Hepatocyte (in vitro differentiated cells): ENCODE measurements around the gene P4HA1. TPM values are rescaled to one million over a fixed set of nuclear protein-coding genes. Genes with fewer than 3 reads are reported as not detected.
A peak's percentile ranks its signal among the peaks of the same experiment; 100 is the strongest.

Experiments used
- DNase-seq: peaks from one replicate; pipeline ENCODE4 v3.0.0-alpha.2; 2016; ENCODE audit warnings: low spot score
- H2AFZ ChIP-seq: fragments of 200-600 bp; sonication (generic); 2 replicates; pipeline ENCODE4 v1.6.0; 2016; ENCODE audit warnings: antibody characterized with exemption, mild to moderate bottlenecking
- H3K27ac ChIP-seq: fragments of 200-600 bp; sonication (generic); 2 replicates; pipeline ENCODE4 v1.5.1; 2016; ENCODE audit warnings: mild to moderate bottlenecking
- H3K27me3 ChIP-seq: fragments of 200-600 bp; sonication (generic); 2 replicates; pipeline ENCODE4 v1.6.1; 2016
- H3K36me3 ChIP-seq: fragments of 200-600 bp; sonication (generic); replicated peaks from 2 replicates; pipeline ENCODE4 v1.5.1; 2016; ENCODE audit warnings: low read depth; ENCODE audit not compliant: insufficient read depth
- H3K4me1 ChIP-seq: fragments of 200-600 bp; sonication (generic); 2 replicates; pipeline ENCODE4 v1.5.1; 2016; ENCODE audit warnings: mild to moderate bottlenecking, moderate library complexity; ENCODE audit not compliant: insufficient read depth
- H3K4me2 ChIP-seq: fragments of 200-600 bp; sonication (generic); 2 replicates; pipeline ENCODE4 v1.6.0; 2016
- H3K4me3 ChIP-seq: fragments of 200-600 bp; sonication (generic); 2 replicates; pipeline ENCODE4 v1.5.1; 2016; ENCODE audit warnings: mild to moderate bottlenecking
- H3K79me2 ChIP-seq: fragments of 200-600 bp; sonication (generic); 2 replicates; pipeline ENCODE4 v1.6.0; 2017; ENCODE audit warnings: mild to moderate bottlenecking
- H3K9me2 ChIP-seq: fragments of 200-600 bp; sonication (generic); replicated peaks from 2 replicates; pipeline ENCODE4 v1.6.0; 2017; ENCODE audit warnings: mild to moderate bottlenecking; ENCODE audit not compliant: insufficient read depth
- H3K9me3 ChIP-seq: fragments of 200-600 bp; sonication (generic); 2 replicates; pipeline ENCODE4 v1.5.1; 2016; ENCODE audit warnings: low read depth, mild to moderate bottlenecking
- H4K20me1 ChIP-seq: fragments of 200-600 bp; sonication (generic); 2 replicates; pipeline ENCODE4 v1.6.0; 2016; ENCODE audit warnings: mild to moderate bottlenecking; ENCODE audit not compliant: insufficient read depth, poor library complexity, severe bottlenecking
- CTCF ChIP-seq: fragments of 200-600 bp; sonication (generic); IDR thresholded peaks from 2 replicates; pipeline ENCODE4 v1.5.1; 2016; ENCODE audit warnings: antibody characterized with exemption, mild to moderate bottlenecking; ENCODE audit not compliant: poor library complexity
- EZH2 ChIP-seq: fragments of 200-600 bp; sonication (generic); IDR thresholded peaks from 2 replicates; pipeline ENCODE4 v1.6.1; 2016; ENCODE audit warnings: antibody characterized with exemption, mild to moderate bottlenecking, borderline replicate concordance
- EZH2phosphoT487 ChIP-seq: fragments of 200-600 bp; sonication (generic); IDR thresholded peaks from one replicate; pipeline ENCODE4 v1.6.1; 2018; ENCODE audit warnings: antibody characterized with exemption, mild to moderate bottlenecking, low read depth, moderate library complexity; ENCODE audit not compliant: unreplicated experiment, severe bottlenecking
- WGBS: methylation state at CpG from one replicate; pipeline ENCODE4 v1.1.6; 2016; ENCODE audit warnings: low lambda C conversion rate; ENCODE audit errors: missing lambda C conversion rate; 5-methylcytosine and 5-hydroxymethylcytosine counted together
- polyA plus RNA-seq: library from polyadenylated mRNA; unstranded; fragments of >200 nt; fragmentation: Nextera tagmentation; extraction: Ambion mirVana; gene quantifications from 2 replicates; pipeline ENCODE4 v1.2.1, GENCODE V29; 2016
- total RNA-seq: library from RNA; depleted of rRNA; stranded (reverse); fragments of >200 nt; gene quantifications from 2 replicates; pipeline ENCODE4 v1.2.3, GENCODE V29; 2014

The P4HA1 gene
- total and polyA plus RNA-seq, 2 experiments from 2014 or later, result 140 to 145 TPM

- Histone ChIP-seq H3K9me2 (no peaks in the 10 kb centered on the region), H3K9me3 (no peaks in the 10 kb centered on the region), H4K20me1 (no peaks in the 10 kb centered on the region), H3K27ac (no peak overlapping the region), H3K79me2 (no peaks in the 10 kb centered on the region), H3K4me2 (no peak overlapping the region), H3K4me3 (no peak overlapping the region), H3K36me3 (no peaks in the 10 kb centered on the region), H3K4me1 (no peaks in the 10 kb centered on the region), H3K27me3 (no peaks in the 10 kb centered on the region), H2AFZ (no peak overlapping the region)
- 72% methylated on average over 4 of the region's 4 CpGs for WGBS
- TF ChIP-seq EZH2phosphoT487 (no peak), EZH2 (no peak), CTCF (no peak)
- no peak for DNase-seq
Measured at GRCh38 chr10:73053275-73053674, 43.4 kb downstream of the P4HA1 start.

- Histone ChIP-seq H3K4me3 (no peak overlapping the region), H2AFZ (no peak overlapping the region), H4K20me1 (no peaks in the 10 kb centered on the region), H3K9me2 (no peaks in the 10 kb centered on the region), H3K79me2 (no peaks in the 10 kb centered on the region), H3K27me3 (no peaks in the 10 kb centered on the region), H3K36me3 (no peaks in the 10 kb centered on the region), H3K4me2 (no peak overlapping the region), H3K9me3 (no peaks in the 10 kb centered on the region), H3K27ac (peak overlapping the region; percentile 1), H3K4me1 (no peaks in the 10 kb centered on the region)
- DNase-seq, result no peak
- TF ChIP-seq EZH2 (no peak), EZH2phosphoT487 (no peak), CTCF (no peak)
- 86% methylated on average over 7 of the region's 7 CpGs for WGBS
Measured at GRCh38 chr10:73044378-73045285, 52.0 kb downstream of the P4HA1 start.

GRCh38 chr10:73043766-73044377 is 52.8 kb downstream of the P4HA1 start:
- Histone ChIP-seq H3K79me2 (no peaks in the 10 kb centered on the region), H3K4me3 (no peak overlapping the region), H3K27me3 (no peaks in the 10 kb centered on the region), H3K9me3 (no peaks in the 10 kb centered on the region), H3K4me1 (no peaks in the 10 kb centered on the region), H3K4me2 (no peak overlapping the region), H2AFZ (no peak overlapping the region), H3K9me2 (no peaks in the 10 kb centered on the region), H3K36me3 (no peaks in the 10 kb centered on the region), H4K20me1 (no peaks in the 10 kb centered on the region), H3K27ac (peak overlapping the region; percentile 1)
- no peak for TF ChIP-seq EZH2phosphoT487
- TF ChIP-seq EZH2, result no peak
- TF ChIP-seq CTCF, result no peak
- DNase-seq, result no peak
- 90% methylated on average over 2 of the region's 2 CpGs for WGBS
